Activated CD8-positive, alpha-beta memory T cell treated with anti-CD3 and anti-CD28 coated beads for 36 hours (primary cell): ENCODE measurements around the gene PSMB7. TPM values are rescaled to one million over a fixed set of nuclear protein-coding genes. Genes with fewer than 3 reads are reported as not detected.

Source experiments
- CTCF ChIA-PET: fragments of 350-600 bp; sonication (Branson Sonifier 250); formaldehyde crosslinking; loops from one replicate; lab custom pipeline; 2021; ENCODE audit warnings: antibody characterized with exemption; lab: Charles Lee
- POLR2A ChIA-PET: fragments of 350-600 bp; sonication (Branson Sonifier 250); formaldehyde crosslinking; loops from one replicate; lab custom pipeline; 2021; ENCODE audit warnings: antibody characterized with exemption; lab: Charles Lee
- total RNA-seq, 2 experiments: library from RNA; stranded (reverse); gene quantifications; one replicate each; pipeline ENCODE4 v1.2.3, GENCODE V29; 2021

PSMB7 gene
- 100 to 1,000 TPM; 206 to 212 TPM for total RNA-seq

- ChIA-PET CTCF (interaction anchor here (0.5 to 1.3 kb wide), 3 partner anchors 15 to 462 kb away, joined by 3 to 4 read pairs (median 4); no protein-coding TSS in a partner anchor), POLR2A (no interaction called here)
Measured at GRCh38 chr9:124415102-124415851, at the start of gene PSMB7. Gene PSMB7 (minus strand): TSS chr9:124415442. CDS start chr9:124415425, 17 bp downstream.

DNA sequence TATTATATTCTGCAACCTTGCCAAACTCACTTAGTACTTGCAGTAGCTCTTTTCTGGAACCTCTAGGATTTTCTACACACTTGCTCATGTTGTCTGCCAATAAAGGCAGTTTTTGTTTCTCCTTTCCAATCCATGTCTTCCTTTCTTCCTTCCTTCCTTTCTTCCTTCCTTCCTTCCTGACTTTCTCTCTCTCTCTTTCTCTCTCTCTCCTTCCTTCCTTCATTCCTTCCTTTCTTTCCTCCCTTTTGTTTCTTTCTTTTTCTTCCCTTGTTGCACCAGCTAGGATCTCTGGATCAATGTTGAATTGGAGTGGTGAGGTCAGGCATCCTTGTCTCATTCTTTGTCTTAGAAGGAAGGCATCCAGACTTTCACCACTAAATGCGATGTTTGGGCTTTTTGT lies 47.5 kb upstream of the PSMB7 start:
- ChIA-PET POLR2A (no interaction called here), CTCF (no interaction called here)

GRCh38 chr9:124458441-124458840 lies 43.2 kb upstream of the PSMB7 start:
- POLR2A ChIA-PET, result interaction anchor here (0.6 kb wide), 1 partner anchor 14 kb away, joined by 7 read pairs; no protein-coding TSS in a partner anchor

DNA sequence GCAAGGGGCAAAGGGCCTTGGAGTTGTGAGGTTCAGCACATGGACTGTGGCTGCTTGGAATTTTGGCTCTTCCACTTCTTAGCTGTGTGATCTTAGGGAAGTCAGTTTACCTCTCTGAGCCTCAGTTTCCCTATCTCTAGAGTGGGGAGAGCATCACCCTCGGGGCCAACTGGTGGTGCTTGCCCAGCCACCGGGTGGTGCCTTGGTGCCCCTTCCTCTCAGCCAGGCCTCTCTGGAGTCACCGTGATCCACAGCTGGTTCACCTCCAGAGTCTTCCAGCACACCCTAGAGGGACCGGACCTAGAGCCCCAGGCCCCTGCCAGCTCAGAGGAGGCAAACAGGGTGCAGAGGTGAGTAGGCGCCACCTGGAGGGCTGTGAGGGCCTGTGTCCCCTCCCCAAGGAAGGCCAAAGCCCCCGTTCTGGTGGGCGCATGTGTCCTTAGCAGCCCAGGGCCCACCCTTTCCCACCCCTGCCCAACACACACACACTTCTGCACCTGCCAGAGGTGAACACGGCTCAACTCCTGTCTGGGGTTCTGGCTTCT lies 42.7 kb upstream of the PSMB7 start:
- CTCF ChIA-PET, result no interaction called here
- POLR2A ChIA-PET, result interaction anchor here (0.6 kb wide), 1 partner anchor 13 kb away, joined by 7 read pairs; no protein-coding TSS in a partner anchor

More at GRCh38 chr9:124458441-124458840, 43.2 kb upstream of the PSMB7 start:
- CTCF ChIA-PET, result no interaction called here

- CTCF ChIA-PET, result no interaction called here
- POLR2A ChIA-PET, result no interaction called here
Measured at GRCh38 chr9:124457079-124457886, 42.0 kb upstream of the PSMB7 start.

GRCh38 chr9:124456341-124457078 lies 41.3 kb upstream of the PSMB7 start:
- CTCF ChIA-PET, result interaction anchor here (0.6 kb wide), 1 partner anchor 951 kb away, joined by 3 read pairs; no protein-coding TSS in a partner anchor
- POLR2A ChIA-PET, result no interaction called here

GRCh38 chr9:124455820-124456219 lies 40.6 kb upstream of the PSMB7 start:
- ChIA-PET CTCF (interaction anchor here (0.6 kb wide), 1 partner anchor 951 kb away, joined by 3 read pairs; no protein-coding TSS in a partner anchor), POLR2A (no interaction called here)

- POLR2A ChIA-PET, result interaction anchor here (0.6 kb wide), 1 partner anchor 1021 kb away, joined by 3 read pairs; no protein-coding TSS in a partner anchor
- CTCF ChIA-PET, result no interaction called here
Measured at GRCh38 chr9:124454791-124455443, 39.7 kb upstream of the PSMB7 start.

- CTCF ChIA-PET, result no interaction called here
- POLR2A ChIA-PET, result interaction anchor here (0.6 kb wide), 1 partner anchor 1021 kb away, joined by 3 read pairs; no protein-coding TSS in a partner anchor
Measured at GRCh38 chr9:124454296-124454695, 39.1 kb upstream of the PSMB7 start.

DNA sequence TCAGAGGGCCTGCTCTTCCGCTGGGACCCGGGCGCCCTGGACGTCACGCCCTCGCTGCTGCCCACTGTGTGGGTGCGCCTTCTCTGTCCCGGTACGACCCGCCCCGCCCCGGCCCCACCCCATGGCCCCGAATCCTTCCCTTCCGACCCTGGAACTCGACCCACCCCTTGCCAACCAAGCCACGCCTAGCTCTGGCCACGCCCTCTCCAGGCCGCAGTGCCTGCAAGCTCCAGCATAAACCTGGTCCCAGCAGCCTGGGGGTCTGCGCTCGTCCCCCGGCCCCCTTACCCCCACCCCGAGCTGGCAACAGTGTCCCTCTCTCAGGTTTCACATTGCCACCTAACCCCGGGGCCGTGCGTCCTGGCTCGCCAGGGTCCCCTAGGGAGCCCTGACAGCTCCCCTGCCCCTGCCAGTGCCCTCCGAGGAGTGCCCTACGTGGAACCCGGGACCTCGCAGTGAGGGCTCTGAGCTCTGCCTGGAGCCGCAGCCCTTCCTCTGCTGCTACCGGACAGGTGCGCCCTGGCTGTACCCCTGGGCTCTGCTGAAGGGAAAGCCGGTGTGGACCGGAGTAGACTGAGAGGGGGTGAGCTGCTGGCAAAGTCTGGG lies 38.4 kb upstream of the PSMB7 start:
- POLR2A ChIA-PET, result no interaction called here
- CTCF ChIA-PET, result no interaction called here

DNA sequence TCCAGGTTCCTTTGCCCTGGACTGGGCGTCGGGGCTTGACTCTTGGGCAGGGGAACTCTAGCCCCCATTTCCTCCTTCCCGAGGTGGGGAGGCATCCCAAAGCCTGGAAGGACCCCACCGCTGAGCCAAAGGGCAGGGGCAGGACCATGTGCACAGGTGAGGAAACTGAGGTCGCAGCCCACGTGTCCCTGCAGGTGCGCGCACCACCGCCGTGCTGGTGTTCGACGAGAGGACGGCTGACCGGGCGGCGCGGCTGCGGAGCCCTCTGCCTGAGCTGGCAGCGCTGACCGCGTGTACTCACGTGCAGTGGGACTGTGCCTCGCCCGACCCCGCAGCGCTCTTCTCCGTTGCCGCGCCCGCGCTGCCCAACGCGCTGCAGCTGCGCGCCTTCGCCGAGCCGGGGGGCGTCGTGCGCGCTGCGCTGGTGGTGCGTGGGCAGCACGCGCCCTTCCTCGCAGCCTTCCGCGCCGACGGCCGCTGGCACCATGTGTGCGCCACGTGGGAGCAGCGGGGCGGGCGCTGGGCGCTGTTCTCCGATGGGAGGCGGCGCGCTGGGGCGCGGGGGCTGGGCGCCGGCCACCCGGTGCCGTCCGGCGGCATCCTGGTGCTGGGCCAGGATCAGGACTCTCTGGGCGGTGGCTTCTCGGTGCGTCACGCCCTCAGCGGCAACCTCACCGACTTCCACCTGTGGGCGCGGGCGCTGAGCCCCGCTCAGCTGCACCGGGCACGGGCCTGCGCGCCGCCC lies 37.8 kb upstream of the PSMB7 start:
- CTCF ChIA-PET, result no interaction called here
- POLR2A ChIA-PET, result no interaction called here

- POLR2A ChIA-PET, result no interaction called here
- CTCF ChIA-PET, result no interaction called here
Measured at GRCh38 chr9:124452326-124452725, 37.1 kb upstream of the PSMB7 start.

- ChIA-PET CTCF (no interaction called here), POLR2A (no interaction called here)
Measured at GRCh38 chr9:124450931-124451661, 35.9 kb upstream of the PSMB7 start.

DNA sequence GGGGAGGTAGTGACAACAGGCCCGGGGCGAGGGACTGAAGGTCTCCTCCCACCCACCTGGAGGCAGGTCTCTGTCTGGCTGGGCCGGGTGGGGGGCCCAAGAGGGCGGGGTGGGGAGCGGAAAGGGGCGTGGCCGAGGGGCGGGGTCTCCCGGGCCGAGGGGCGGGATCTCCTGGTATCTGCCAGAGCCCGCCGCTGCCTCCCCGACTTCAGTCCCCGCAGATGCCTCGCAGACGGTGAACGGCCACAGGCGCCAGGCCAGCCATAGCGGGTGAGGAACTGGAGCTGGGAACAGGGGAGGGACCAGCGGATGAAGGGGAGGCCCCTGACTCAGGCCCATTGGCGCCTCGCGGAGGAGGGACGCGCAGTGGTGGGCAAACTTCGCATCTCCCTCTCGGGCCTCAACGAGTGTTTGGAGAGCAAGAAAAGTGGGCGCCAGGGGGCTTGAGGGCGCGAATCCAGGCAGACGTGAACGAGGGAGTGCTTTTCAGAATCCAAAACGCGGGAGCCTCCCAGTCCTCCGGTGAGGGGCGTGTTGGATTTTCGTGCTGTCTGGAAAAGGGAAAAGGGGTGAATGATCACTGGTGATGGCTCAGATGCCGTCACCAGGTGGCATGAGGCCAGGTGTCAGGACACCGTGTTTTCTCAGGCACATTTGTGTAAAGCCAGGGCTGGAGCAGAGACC lies 35.1 kb upstream of the PSMB7 start, which contains the start of gene ADGRD2:
ADGRD2 (plus strand) TSS at position 211 of the 684 bp plus-strand sequence. CDS start 1,216 bp downstream, outside the sequence.
- POLR2A ChIA-PET, result no interaction called here
- CTCF ChIA-PET, result interaction anchor here (0.6 kb wide), 1 partner anchor 30 kb away, joined by 3 read pairs; no protein-coding TSS in a partner anchor

DNA sequence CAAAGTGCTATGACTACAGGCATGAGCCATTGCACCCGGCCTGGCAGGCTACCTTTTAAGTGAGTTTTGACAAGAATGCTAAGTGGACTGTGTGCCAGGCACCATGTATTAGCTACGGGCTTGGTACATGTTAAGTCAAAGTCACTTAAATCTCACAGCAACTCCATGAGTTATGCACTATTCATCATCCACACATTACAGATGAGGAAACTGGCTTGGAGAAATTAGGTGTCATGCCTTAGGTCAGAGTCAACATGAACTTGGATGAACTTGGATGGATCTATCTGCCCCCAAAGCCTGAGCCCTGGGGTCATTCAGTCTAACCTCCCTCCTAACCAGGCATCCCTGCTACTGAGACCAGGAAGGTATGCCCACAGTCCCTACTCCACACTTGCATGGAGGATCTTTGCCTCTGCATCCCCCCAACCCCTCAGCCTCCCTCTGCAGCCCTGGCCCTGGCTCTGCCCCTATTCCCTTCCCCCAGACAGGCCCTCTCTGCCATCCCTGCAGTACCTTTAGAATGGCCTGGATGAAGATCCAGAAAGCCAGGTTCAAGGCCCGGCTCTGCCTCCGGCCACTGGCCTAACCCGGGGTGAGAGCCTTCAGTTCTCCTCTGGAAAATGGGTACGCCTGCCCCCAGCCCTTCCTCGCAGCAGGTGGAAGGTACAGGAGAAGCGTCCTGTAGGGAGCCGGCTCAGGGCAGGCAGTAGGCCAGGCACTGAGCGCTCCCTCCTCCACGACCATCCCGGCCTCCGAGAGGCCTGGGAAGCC lies 34.3 kb upstream of the PSMB7 start:
- ChIA-PET POLR2A (no interaction called here), CTCF (interaction anchor here (0.6 kb wide), 1 partner anchor 30 kb away, joined by 3 read pairs; no protein-coding TSS in a partner anchor)
